Endothelial cell of umbilical vein (primary cell): ENCODE measurements around the gene HMGB3. TPM values are rescaled to one million over a fixed set of nuclear protein-coding genes. Genes with fewer than 3 reads are reported as not detected.

Source experiments
- BruUV-seq: library from RNA; stranded (reverse); fragments of 400-500 nt; replicated peaks from 2 replicates; lab custom pipeline; 2021; lab: Mats Ljungman, UMichigan
- CTCF ChIA-PET: fragments of 300-600, 350-600 bp; sonication (Branson Sonifier 250); formaldehyde crosslinking; loops from one replicate; lab custom pipeline; 2021; ENCODE audit warnings: antibody characterized with exemption, inconsistent platforms; lab: Charles Lee
- POLR2A ChIA-PET: fragments of 300-600, 350-600 bp; sonication (Branson Sonifier 250); formaldehyde crosslinking; loops from one replicate; lab custom pipeline; 2021; ENCODE audit warnings: antibody characterized with exemption, inconsistent platforms; lab: Charles Lee
- DNase-seq: peaks from one replicate; pipeline ENCODE4 v3.0.0-alpha.2; 2011; ENCODE audit warnings: low read depth, low spot score
- FAIRE-seq: peaks from 2 replicates; lab custom pipeline; 2011; peaks lifted over from hg19 to GRCh38; lab: Jason Lieb, UNC
- H2AFZ ChIP-seq: 2 replicates; pipeline ENCODE4 v1.6.0; 2012; ENCODE audit warnings: low read depth, low read length, control low read depth, inconsistent platforms
- H3K27ac ChIP-seq: 2 replicates; pipeline ENCODE4 v1.5.1; 2011; ENCODE audit warnings: low read depth, mild to moderate bottlenecking, control low read depth, low read length, moderate library complexity; ENCODE audit not compliant: insufficient read depth
- H3K27me3 ChIP-seq, 2 experiments: 2 replicates each; pipeline versions ENCODE4 v1.6.0 to v1.6.1; 2011; ENCODE audit warnings: low read length in 2 of 2, mixed read lengths in 1 of 2; ENCODE audit not compliant: control insufficient read depth in 2 of 2, insufficient read depth in 2 of 2
- H3K36me3 ChIP-seq, 2 experiments: 2 replicates in 1 of 2; 3 replicates in 1 of 2; pipeline ENCODE4 v1.5.1; 2011; ENCODE audit warnings: low read length in 2 of 2, mild to moderate bottlenecking in 1 of 2, moderate library complexity in 1 of 2; ENCODE audit not compliant: control insufficient read depth in 2 of 2, insufficient read depth in 2 of 2; ENCODE audit errors: extremely low read depth in 1 of 2
- H3K4me1 ChIP-seq: 3 replicates; pipeline ENCODE4 v1.5.1; 2011; ENCODE audit warnings: mild to moderate bottlenecking, low read length; ENCODE audit not compliant: control insufficient read depth, insufficient read depth; ENCODE audit errors: extremely low read depth
- H3K4me2 ChIP-seq: 2 replicates; pipeline ENCODE4 v1.6.1; 2011; ENCODE audit warnings: low read length, control low read depth, mixed read lengths; ENCODE audit not compliant: insufficient read depth
- H3K4me3 ChIP-seq, 3 experiments: fragments of 200-600 bp in 1 of 3; sonication (generic), shearing (Covaris generic) in 1 of 3; replicated peaks in 1 of 3; 2 replicates each; pipeline ENCODE4 v1.5.1; 2011 to 2016; ENCODE audit warnings: control low read depth in 3 of 3, low read length in 3 of 3, mild to moderate bottlenecking in 2 of 3, inconsistent platforms in 1 of 3, low read depth in 1 of 3, moderate library complexity in 1 of 3; ENCODE audit not compliant: insufficient read depth in 1 of 3
- H3K79me2 ChIP-seq: 2 replicates; pipeline ENCODE4 v1.6.0; 2012; ENCODE audit warnings: low read length, inconsistent platforms; ENCODE audit not compliant: control insufficient read depth, insufficient read depth
- H3K9ac ChIP-seq: replicated peaks from 2 replicates; pipeline ENCODE3; 2011; ENCODE audit warnings: low read length, control low read depth; ENCODE audit not compliant: insufficient read depth; ENCODE audit errors: extremely low read depth
- H3K9me1 ChIP-seq: replicated peaks from 3 replicates; pipeline ENCODE4 v1.6.0; 2011; ENCODE audit warnings: mild to moderate bottlenecking, low read length; ENCODE audit not compliant: control insufficient read depth, insufficient read depth; ENCODE audit errors: extremely low read depth
- H3K9me3 ChIP-seq: replicated peaks from 2 replicates; pipeline ENCODE4 v1.5.1; 2012; ENCODE audit warnings: low read length, inconsistent platforms; ENCODE audit not compliant: control insufficient read depth, insufficient read depth
- H4K20me1 ChIP-seq: replicated peaks from 2 replicates; pipeline ENCODE3; 2011; ENCODE audit warnings: mild to moderate bottlenecking, low read length; ENCODE audit not compliant: control insufficient read depth, insufficient read depth; ENCODE audit errors: extremely low read depth
- EZH2 ChIP-seq: IDR thresholded peaks from 2 replicates; pipeline ENCODE4 v1.6.1; 2012; ENCODE audit warnings: borderline replicate concordance, low read depth, mild to moderate bottlenecking, moderate library complexity, low read length, inconsistent platforms; ENCODE audit not compliant: severe bottlenecking
- FOS ChIP-seq: IDR thresholded peaks from 2 replicates; pipeline ENCODE4 v1.6.1; 2011; ENCODE audit warnings: mild to moderate bottlenecking, low read length, moderate library complexity, borderline replicate concordance; ENCODE audit not compliant: insufficient read depth
- GATA2 ChIP-seq: IDR thresholded peaks from 2 replicates; pipeline ENCODE4 v1.7.0; 2011; ENCODE audit warnings: low read depth, mild to moderate bottlenecking, moderate library complexity, mixed read lengths, low read length; ENCODE audit not compliant: insufficient read length, insufficient read depth
- JUN ChIP-seq: IDR thresholded peaks from 2 replicates; pipeline ENCODE4 v1.6.1; 2011; ENCODE audit warnings: borderline replicate concordance, low read depth; ENCODE audit not compliant: insufficient read length, insufficient read depth
- MYC ChIP-seq: IDR thresholded peaks from one replicate; pipeline ENCODE4 v1.6.1; 2011; ENCODE audit warnings: mild to moderate bottlenecking, low read depth, low read length
- POLR2A ChIP-seq: IDR thresholded peaks from 2 replicates; pipeline ENCODE4 v1.6.1; 2012; ENCODE audit warnings: low read depth, mild to moderate bottlenecking, control low read depth, low read length
- POLR2AphosphoS5 ChIP-seq: IDR thresholded peaks from 2 replicates; pipeline ENCODE4 v1.6.1; 2012; ENCODE audit warnings: low read depth, mild to moderate bottlenecking, control low read depth, low read length, moderate library complexity; ENCODE audit not compliant: insufficient read depth
- dilution Hi-C: fragments of 300-500 bp; cut with MboI; formaldehyde crosslinking; loops from one replicate; pipeline ENCODE4 v1.15.0; 2019; ENCODE audit warnings: low sequenced_read_pairs; ENCODE audit not compliant: extremely low pct_ligation_motif_present
- intact Hi-C: fragments of 100-400 bp; cut with micrococcal nuclease; formaldehyde crosslinking; loops from one replicate; pipeline ENCODE4 v1.10.0; 2022
- polyA plus RNA-seq, 4 experiments: library from polyadenylated mRNA; depleted of rRNA in 3 of 4; stranded (reverse) in 3 of 4; unstranded in 1 of 4; fragments of >200 nt; gene quantifications; 2 replicates each; pipeline versions ENCODE4 v1.2.1 to v1.2.3, GENCODE V29; 2011 to 2012; ENCODE audit warnings: missing spikeins in 1 of 4
- total RNA-seq: library from RNA; stranded (reverse); gene quantifications from 2 replicates; pipeline ENCODE4 v1.2.3, GENCODE V29; 2021
- TF ChIP-seq, protein P1 (sequence below): IDR thresholded peaks from 2 replicates; pipeline ENCODE4 v1.6.1; 2011; ENCODE audit not compliant: insufficient read depth, insufficient read length
- TF ChIP-seq, protein P2 (sequence below), 2 donors: IDR thresholded peaks; 1 replicate in 1 of 2; 2 replicates in 1 of 2; pipeline ENCODE4 v1.5.1; 2011; ENCODE audit warnings: low read length in 2 of 2, mild to moderate bottlenecking in 2 of 2, moderate library complexity in 2 of 2, control low read depth in 1 of 2, inconsistent platforms in 1 of 2, low read depth in 1 of 2; ENCODE audit not compliant: insufficient read depth in 1 of 2; ENCODE audit errors: extremely low read depth in 1 of 2

HMGB3 gene
- total and polyA plus RNA-seq, 2 donors (not counting 3 experiments of a cell fraction or from before 2014, with no cell fraction given): 13.7 to 124 TPM

DNA sequence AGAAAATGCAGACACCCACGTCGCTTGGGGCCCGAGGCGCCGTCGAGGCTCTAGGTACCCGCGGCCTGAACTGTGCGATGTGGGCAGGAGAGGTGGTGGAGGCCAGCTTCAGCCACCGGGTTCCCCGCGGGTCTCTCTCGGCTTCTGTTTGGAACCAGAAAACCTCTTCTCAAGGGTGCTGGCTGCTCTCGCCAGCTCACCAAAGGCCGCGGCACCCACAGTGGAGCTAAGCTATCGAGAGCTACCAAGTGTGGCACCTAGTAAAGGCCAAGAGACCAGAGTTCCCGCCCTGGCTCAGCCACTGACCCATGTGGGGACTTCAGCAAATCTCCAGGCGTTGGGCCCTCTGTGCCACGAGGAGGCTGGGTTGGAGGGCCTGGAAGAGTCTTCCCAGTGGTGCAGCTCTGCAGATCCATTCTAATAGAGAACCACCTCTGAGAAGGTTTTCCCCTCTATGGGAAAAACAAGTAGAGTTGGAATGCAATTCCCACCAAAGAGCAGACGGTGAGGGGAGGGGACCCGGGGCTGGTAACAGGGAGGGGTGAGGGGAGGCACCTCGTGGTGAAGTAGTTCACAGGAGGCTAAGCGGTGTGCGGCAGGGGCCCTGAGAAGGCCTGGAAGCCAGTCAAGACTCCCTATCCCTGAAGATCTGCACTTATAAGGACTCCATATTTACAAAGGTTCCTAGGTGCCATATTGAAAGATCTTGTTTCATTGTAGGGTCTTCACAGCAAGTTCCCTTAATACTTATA is 5.5 kb upstream of the HMGB3 start:
- Histone ChIP-seq H3K36me3 (no peaks in the 10 kb centered on the region), H3K27ac (no peak overlapping the region), H4K20me1 (no peaks in the 10 kb centered on the region), H3K9me3 (no peaks in the 10 kb centered on the region), H2AFZ (no peak overlapping the region), H3K4me3 (no peak overlapping the region), H3K79me2 (no peaks in the 10 kb centered on the region), H3K9ac (no peak overlapping the region), H3K27me3 (no peaks in the 10 kb centered on the region), H3K9me1 (no peaks in the 10 kb centered on the region), H3K4me1 (peaks cover 2% of the 10 kb centered on the region), H3K4me2 (no peak overlapping the region)
- POLR2A ChIA-PET: no interaction called here
- TF ChIP-seq, protein P1, sequence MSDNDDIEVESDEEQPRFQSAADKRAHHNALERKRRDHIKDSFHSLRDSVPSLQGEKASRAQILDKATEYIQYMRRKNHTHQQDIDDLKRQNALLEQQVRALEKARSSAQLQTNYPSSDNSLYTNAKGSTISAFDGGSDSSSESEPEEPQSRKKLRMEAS: no peak
- TF ChIP-seq, protein P2, sequence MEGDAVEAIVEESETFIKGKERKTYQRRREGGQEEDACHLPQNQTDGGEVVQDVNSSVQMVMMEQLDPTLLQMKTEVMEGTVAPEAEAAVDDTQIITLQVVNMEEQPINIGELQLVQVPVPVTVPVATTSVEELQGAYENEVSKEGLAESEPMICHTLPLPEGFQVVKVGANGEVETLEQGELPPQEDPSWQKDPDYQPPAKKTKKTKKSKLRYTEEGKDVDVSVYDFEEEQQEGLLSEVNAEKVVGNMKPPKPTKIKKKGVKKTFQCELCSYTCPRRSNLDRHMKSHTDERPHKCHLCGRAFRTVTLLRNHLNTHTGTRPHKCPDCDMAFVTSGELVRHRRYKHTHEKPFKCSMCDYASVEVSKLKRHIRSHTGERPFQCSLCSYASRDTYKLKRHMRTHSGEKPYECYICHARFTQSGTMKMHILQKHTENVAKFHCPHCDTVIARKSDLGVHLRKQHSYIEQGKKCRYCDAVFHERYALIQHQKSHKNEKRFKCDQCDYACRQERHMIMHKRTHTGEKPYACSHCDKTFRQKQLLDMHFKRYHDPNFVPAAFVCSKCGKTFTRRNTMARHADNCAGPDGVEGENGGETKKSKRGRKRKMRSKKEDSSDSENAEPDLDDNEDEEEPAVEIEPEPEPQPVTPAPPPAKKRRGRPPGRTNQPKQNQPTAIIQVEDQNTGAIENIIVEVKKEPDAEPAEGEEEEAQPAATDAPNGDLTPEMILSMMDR (IDR thresholded peaks at IDR 0.05; ENCODE audit: extremely low read depth in 1 of 2, insufficient read depth in 1 of 2, low read depth in 1 of 2, low read length in 2 of 2): no peak
- no peak for TF ChIP-seq GATA2
- TF ChIP-seq MYC: no peak
- TF ChIP-seq EZH2: no peak
- TF ChIP-seq POLR2AphosphoS5: no peak
- TF ChIP-seq POLR2A: no peak
- no peak for TF ChIP-seq FOS
- TF ChIP-seq JUN: no peak
- dilution Hi-C loops (no loop called here), intact Hi-C loops (no loop called here)
- CTCF ChIA-PET: no interaction called here
- DNase-seq (no peak), FAIRE-seq (no peak)
- no TSS peak for BruUV-seq
